ENCODE results near the gene PCCA.
"Not testable (repeated sequence)": the region's sequence is repeated elsewhere in the genome, so short reads cannot be mapped to it uniquely, and the experiment has no call there.

- not testable (repeated sequence) for TF ChIP-seq ZNF565 (CRISPR knock-in tag; conservative IDR thresholded peaks at IDR 0.05; ENCODE audit: low read depth); ZNF8 (CRISPR knock-in tag; IDR thresholded peaks at IDR 0.05); TOX (CRISPR knock-in tag; IDR thresholded peaks at IDR 0.05; ENCODE audit: borderline replicate concordance); POU6F1 (CRISPR knock-in tag; IDR thresholded peaks at IDR 0.05; ENCODE audit: borderline replicate concordance, low read depth); PATZ1 (CRISPR knock-in tag; IDR thresholded peaks at IDR 0.05; ENCODE audit: borderline replicate concordance); OSR1 (CRISPR knock-in tag; IDR thresholded peaks at IDR 0.05)
- TF ChIP-seq, protein P1, sequence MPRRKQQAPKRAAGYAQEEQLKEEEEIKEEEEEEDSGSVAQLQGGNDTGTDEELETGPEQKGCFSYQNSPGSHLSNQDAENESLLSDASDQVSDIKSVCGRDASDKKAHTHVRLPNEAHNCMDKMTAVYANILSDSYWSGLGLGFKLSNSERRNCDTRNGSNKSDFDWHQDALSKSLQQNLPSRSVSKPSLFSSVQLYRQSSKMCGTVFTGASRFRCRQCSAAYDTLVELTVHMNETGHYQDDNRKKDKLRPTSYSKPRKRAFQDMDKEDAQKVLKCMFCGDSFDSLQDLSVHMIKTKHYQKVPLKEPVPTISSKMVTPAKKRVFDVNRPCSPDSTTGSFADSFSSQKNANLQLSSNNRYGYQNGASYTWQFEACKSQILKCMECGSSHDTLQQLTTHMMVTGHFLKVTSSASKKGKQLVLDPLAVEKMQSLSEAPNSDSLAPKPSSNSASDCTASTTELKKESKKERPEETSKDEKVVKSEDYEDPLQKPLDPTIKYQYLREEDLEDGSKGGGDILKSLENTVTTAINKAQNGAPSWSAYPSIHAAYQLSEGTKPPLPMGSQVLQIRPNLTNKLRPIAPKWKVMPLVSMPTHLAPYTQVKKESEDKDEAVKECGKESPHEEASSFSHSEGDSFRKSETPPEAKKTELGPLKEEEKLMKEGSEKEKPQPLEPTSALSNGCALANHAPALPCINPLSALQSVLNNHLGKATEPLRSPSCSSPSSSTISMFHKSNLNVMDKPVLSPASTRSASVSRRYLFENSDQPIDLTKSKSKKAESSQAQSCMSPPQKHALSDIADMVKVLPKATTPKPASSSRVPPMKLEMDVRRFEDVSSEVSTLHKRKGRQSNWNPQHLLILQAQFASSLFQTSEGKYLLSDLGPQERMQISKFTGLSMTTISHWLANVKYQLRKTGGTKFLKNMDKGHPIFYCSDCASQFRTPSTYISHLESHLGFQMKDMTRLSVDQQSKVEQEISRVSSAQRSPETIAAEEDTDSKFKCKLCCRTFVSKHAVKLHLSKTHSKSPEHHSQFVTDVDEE (CRISPR knock-in tag; IDR thresholded peaks at IDR 0.05): not testable (repeated sequence)
- TF ChIP-seq, protein P2, sequence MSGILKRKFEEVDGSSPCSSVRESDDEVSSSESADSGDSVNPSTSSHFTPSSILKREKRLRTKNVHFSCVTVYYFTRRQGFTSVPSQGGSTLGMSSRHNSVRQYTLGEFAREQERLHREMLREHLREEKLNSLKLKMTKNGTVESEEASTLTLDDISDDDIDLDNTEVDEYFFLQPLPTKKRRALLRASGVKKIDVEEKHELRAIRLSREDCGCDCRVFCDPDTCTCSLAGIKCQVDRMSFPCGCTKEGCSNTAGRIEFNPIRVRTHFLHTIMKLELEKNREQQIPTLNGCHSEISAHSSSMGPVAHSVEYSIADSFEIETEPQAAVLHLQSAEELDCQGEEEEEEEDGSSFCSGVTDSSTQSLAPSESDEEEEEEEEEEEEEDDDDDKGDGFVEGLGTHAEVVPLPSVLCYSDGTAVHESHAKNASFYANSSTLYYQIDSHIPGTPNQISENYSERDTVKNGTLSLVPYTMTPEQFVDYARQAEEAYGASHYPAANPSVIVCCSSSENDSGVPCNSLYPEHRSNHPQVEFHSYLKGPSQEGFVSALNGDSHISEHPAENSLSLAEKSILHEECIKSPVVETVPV (CRISPR knock-in tag; IDR thresholded peaks at IDR 0.05): not testable (repeated sequence)
Observed at GRCh38 chr13:100083401-100083800, 5.5 kb upstream of the PCCA start.

Data from SK-N-SH treated with all-trans-retinoic acid at 6 μM for 48 hours (cell line).